Activated CD8-positive, alpha-beta T cell treated with anti-CD3 and anti-CD28 coated beads, Interleukin-2, amount 10 ng/mL, durations not matched to agents 7 days and 5 days (primary cell): ENCODE results near the gene NLRP5. TPM values are rescaled to one million over a fixed set of nuclear protein-coding genes. Genes with fewer than 3 reads are reported as not detected.
"Not testable (repeated sequence)": the region's sequence is repeated elsewhere in the genome, so short reads cannot be mapped to it uniquely, and the experiment has no call there.

Experiments used
- ATAC-seq: fragments of 150-1000 bp; cut with Tn5 transposase; one replicate; pipeline ENCODE4 v1.10.0; 2021; ENCODE audit warnings: moderate library complexity
- CTCF ChIA-PET: fragments of 350-600 bp; sonication (Branson Sonifier 250); formaldehyde crosslinking; loops from one replicate; lab custom pipeline; 2021; ENCODE audit warnings: antibody characterized with exemption; lab: Charles Lee
- POLR2A ChIA-PET: fragments of 350-600 bp; sonication (Branson Sonifier 250); formaldehyde crosslinking; loops from one replicate; lab custom pipeline; 2021; ENCODE audit warnings: antibody characterized with exemption; lab: Charles Lee
- DNase-seq: peaks from one replicate; pipeline ENCODE4 v3.0.0-alpha.2; 2020
- H3K27ac Mint-ChIP-seq: one replicate; pipeline ENCODE4 v1.8.0; 2021; ENCODE audit warnings: mild to moderate bottlenecking, mixed read lengths
- H3K27me3 Mint-ChIP-seq: one replicate; pipeline ENCODE4 v1.8.0; 2021; ENCODE audit warnings: low read depth, mixed read lengths
- H3K36me3 Mint-ChIP-seq: one replicate; pipeline ENCODE4 v1.8.0; 2021; ENCODE audit warnings: low read depth, mixed read lengths
- H3K4me1 Mint-ChIP-seq: one replicate; pipeline ENCODE4 v1.8.0; 2021; ENCODE audit warnings: low read depth, mixed read lengths
- H3K4me3 Mint-ChIP-seq: one replicate; pipeline ENCODE4 v1.8.0; 2021; ENCODE audit warnings: mild to moderate bottlenecking, mixed read lengths
- H3K9me3 Mint-ChIP-seq: one replicate; pipeline ENCODE4 v1.8.0; 2022; ENCODE audit warnings: mixed read lengths; ENCODE audit not compliant: insufficient read depth
- total RNA-seq, 2 experiments: library from RNA; stranded (reverse); gene quantifications; one replicate each; pipeline ENCODE4 v1.2.3, GENCODE V29; 2021

NLRP5 gene
- total RNA-seq, 2 experiments from 2014 or later: not detected

DNA sequence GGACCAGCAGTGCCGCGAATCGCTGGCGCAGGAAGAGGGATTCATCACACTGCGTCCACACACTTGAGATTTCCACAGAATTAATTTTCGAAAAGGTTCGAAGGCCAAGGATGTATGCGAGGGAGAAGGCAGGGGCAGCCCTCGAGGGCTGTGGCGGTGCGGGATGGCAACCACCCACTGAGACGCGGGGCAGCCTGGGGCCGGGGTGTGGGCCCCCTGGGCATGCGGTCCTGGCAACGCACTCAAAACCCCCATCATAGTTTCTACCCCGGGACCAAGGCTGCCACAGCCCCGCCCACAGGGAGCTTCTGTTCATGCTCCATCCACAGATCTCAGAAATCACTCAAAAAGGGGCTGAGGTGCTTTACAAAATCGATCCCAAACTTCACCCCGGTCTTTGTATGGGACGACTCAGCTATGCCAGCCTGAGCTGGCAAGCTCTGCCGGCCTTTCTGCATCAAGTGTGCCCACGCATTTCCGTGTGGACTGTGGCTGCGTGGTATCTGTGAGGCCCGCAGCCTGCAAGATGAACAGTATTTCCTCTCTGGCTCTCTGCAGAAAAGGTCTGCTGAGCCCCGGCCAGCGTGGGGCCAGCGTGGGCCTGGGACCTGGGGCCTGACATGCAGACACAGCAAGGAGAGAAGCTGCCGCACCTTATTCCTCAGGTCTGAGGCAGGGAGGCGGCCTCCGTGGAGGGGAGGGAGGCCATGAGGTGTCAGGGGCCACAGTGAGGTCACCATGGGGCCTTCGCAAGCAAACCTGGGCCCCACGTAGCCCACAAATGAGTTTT lies 115.4 kb downstream of the NLRP5 start:
- Mint-ChIP-seq H3K4me1 (peaks cover 22% of the 10 kb centered on the region), H3K9me3 (no peaks in the 10 kb centered on the region), H3K27ac (no peak overlapping the region), H3K36me3 (peaks cover 18% of the 10 kb centered on the region), H3K4me3 (no peak overlapping the region), H3K27me3 (no peaks in the 10 kb centered on the region)
- ATAC-seq: no peak
- CTCF ChIA-PET: no interaction called here
- no peak for DNase-seq
- POLR2A ChIA-PET: no interaction called here

DNA sequence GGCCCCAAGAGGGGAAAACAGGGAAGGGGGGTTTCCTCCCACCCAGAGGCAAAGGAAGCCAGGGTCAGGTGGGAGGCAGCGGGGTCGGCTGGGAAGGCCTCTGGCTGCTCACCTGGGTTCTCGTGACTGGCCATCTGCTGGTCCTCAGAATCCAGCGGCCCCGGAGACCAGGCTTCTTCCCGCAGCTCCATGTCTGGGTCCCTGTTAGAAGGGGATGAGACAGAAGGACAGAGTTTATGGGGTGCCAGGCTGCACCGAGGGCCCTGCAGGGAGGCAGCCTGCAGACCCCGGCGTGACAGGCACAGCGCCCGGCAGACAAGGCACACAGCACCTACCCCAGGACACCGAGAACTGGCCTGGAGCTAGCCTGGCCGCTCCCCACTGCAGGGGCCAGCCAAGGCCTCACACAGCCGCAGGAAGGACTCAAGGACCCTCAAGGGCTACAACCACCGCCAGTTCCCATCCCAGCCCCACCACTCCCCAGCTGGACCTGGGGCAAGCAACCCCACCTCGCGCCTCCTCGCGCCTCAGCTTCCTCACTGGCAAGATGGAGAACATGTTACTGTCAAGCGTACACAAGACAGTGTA lies 116.5 kb downstream of the NLRP5 start:
- H3K9me3 Mint-ChIP-seq: no peaks in the 10 kb centered on the region
- no peak overlapping the region for H3K27ac Mint-ChIP-seq
- CTCF ChIA-PET: no interaction called here
- no peak overlapping the region for H3K4me3 Mint-ChIP-seq
- H3K36me3 Mint-ChIP-seq: peaks cover 12% of the 10 kb centered on the region
- ATAC-seq: no peak
- POLR2A ChIA-PET: no interaction called here
- peaks cover 26% of the 10 kb centered on the region for H3K4me1 Mint-ChIP-seq
- no peaks in the 10 kb centered on the region for H3K27me3 Mint-ChIP-seq
- no peak for DNase-seq

DNA sequence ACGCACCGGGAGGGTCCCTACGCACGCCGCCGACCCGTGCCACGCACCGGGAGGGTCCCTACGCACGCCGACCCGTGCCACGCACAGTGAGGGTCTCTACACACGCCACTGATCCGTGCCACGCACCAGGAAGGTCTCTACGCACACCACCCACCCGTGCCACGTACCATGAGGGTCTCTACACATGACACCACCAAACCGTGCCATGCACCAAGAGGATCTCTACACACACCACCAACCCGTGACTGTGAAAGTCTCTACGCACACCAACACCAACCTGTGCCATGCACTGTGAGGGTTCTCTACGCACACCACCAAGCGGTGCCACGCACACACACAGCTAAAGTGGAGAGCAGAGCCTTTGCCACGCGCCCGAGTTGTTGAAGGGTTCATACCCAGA lies 117.8 kb downstream of the NLRP5 start:
- Mint-ChIP-seq H3K27ac (no peak overlapping the region), H3K36me3 (peaks cover 12% of the 10 kb centered on the region), H3K27me3 (no peaks in the 10 kb centered on the region), H3K4me3 (no peak overlapping the region), H3K4me1 (peaks cover 34% of the 10 kb centered on the region), H3K9me3 (no peaks in the 10 kb centered on the region)
- ChIA-PET POLR2A (interaction anchor here (1.0 kb wide), 1 partner anchor 16 kb away, joined by 4 read pairs; the partner anchor contains the start of gene ZNF787), CTCF (no interaction called here)
- no peak for ATAC-seq
- DNase-seq: no peak

DNA sequence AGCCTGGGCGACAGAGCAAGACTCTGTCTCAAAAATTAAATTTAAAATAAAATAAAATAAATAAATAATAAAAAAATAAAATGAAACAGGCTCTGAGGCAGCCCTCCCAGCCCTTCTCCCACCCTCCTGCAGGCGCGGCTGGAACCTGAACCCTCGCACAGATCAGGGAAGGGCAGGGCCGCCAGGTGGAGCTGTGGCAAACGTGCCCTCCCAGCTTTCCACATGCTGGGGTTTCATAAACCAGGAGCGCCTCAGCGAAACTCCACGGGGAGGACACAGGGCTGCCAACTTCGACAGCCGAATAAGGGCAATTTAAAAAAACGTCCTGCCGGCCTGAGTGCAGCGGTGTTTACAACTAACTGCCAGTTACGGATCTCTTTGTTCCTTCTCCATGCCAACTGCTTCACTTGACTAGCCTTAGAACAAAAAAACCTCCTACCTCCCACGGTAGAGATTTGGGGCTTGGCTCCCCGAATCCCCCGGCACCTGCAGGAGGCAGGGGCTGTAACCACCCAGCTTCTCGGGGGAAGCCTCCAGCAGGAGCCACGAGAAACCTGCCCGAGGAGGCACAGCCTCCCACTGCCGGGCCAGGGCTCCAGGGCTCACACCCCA lies 118.6 kb downstream of the NLRP5 start:
- Mint-ChIP-seq H3K9me3 (no peaks in the 10 kb centered on the region), H3K4me3 (no peak overlapping the region), H3K27me3 (no peaks in the 10 kb centered on the region), H3K36me3 (peaks cover 12% of the 10 kb centered on the region), H3K4me1 (peaks cover 34% of the 10 kb centered on the region), H3K27ac (no peak overlapping the region)
- CTCF ChIA-PET: interaction anchor here (1.0 to 1.3 kb wide), 3 partner anchors 9 to 228 kb away, joined by 3 to 7 read pairs (median 3); no protein-coding TSS in a partner anchor
- ATAC-seq (peak; percentile 70), DNase-seq (peak; percentile 61)
- POLR2A ChIA-PET: interaction anchor here (1.0 kb wide), 1 partner anchor 16 kb away, joined by 4 read pairs; the partner anchor contains the start of gene ZNF787

DNA sequence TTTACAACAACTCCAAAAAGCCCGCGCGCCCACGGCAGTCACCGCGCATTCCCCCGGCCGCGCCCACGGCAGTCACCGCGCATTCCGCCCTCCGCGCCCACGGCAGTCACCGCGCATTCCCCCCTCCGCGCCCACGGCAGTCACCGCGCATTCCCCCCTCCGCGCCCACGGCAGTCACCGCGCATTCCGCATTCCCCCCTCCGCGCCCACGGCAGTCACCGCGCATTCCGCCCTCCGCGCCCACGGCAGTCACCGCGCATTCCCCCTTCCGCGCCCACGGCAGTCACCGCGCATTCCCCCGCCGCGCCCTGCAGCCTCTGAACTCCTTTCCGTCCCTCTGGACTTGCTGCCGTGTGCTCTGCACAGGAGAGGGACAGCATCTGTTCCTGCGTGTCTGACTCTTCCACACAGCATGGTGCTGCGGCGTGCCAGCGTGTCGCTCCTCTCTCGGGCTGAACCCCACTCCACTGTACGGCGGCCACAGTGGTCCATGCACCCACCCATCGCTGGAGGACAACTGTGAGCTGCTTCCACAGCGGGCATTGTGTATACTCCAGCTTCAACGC lies 119.3 kb downstream of the NLRP5 start:
- H3K27me3 Mint-ChIP-seq, POLR2A ChIA-PET, H3K4me3 Mint-ChIP-seq, H3K9me3 Mint-ChIP-seq, DNase-seq, ATAC-seq: not testable (repeated sequence)
- CTCF ChIA-PET: interaction anchor here (1.0 to 1.3 kb wide), 3 partner anchors 10 to 227 kb away, joined by 3 to 7 read pairs (median 3); no protein-coding TSS in a partner anchor
- Mint-ChIP-seq H3K27ac (peak overlapping the region; percentile 36), H3K4me1 (peaks cover 34% of the 10 kb centered on the region), H3K36me3 (peaks cover 12% of the 10 kb centered on the region)

DNA sequence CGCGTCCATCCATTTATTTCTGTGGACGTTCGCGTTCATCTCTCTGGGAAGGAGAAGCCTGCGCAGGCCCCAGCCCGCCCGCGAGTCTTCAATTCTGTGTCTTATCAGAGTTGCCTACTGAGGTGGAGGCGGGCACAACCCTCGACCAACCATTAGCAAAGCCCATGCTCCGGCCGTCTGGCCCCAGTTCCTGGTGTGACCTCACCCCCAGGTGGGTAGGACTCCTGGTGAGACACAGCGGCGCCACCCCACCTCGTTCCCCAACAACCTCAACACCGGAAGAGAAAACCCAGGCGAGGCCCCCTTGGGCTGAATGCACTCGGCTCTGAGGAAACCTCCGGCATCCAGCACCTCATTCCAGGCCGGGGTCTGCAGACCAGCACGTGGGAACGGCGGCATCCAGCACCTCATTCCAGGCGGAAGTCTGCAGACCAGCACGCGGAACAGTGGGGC lies 119.8 kb downstream of the NLRP5 start:
- DNase-seq: no peak
- no peak for ATAC-seq
- no peak overlapping the region for H3K27ac Mint-ChIP-seq
- peaks cover 10% of the 10 kb centered on the region for H3K36me3 Mint-ChIP-seq
- no peaks in the 10 kb centered on the region for H3K27me3 Mint-ChIP-seq
- peaks cover 36% of the 10 kb centered on the region for H3K4me1 Mint-ChIP-seq
- CTCF ChIA-PET: no interaction called here
- no peaks in the 10 kb centered on the region for H3K9me3 Mint-ChIP-seq
- POLR2A ChIA-PET: no interaction called here
- H3K4me3 Mint-ChIP-seq: no peak overlapping the region

DNA sequence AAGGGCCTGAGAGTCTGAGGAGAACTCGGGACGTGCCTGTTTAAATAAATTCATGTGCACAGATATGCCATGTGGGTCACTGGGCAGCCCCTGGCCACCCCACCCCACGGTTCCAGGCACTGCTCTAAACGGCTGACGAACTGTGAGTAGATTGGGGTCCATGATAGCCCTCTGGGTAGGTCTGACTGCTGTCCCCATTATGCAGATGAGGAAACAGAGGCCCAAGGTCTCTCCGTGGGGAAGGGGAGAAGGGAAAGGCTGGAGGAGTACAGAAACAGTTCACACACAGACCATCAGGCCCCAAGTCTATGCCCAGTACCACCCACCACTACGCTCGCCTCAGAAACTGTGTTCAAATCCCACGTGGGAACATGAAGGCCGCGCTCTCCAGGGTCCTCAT lies 120.4 kb downstream of the NLRP5 start:
- POLR2A ChIA-PET: no interaction called here
- H3K4me1 Mint-ChIP-seq: peaks cover 41% of the 10 kb centered on the region
- peaks cover 8% of the 10 kb centered on the region for H3K36me3 Mint-ChIP-seq
- CTCF ChIA-PET: no interaction called here
- H3K9me3 Mint-ChIP-seq: no peaks in the 10 kb centered on the region
- peak overlapping the region; percentile 47 for H3K27ac Mint-ChIP-seq
- no peak overlapping the region for H3K4me3 Mint-ChIP-seq
- no peak for DNase-seq
- ATAC-seq: no peak
- H3K27me3 Mint-ChIP-seq: no peaks in the 10 kb centered on the region

DNA sequence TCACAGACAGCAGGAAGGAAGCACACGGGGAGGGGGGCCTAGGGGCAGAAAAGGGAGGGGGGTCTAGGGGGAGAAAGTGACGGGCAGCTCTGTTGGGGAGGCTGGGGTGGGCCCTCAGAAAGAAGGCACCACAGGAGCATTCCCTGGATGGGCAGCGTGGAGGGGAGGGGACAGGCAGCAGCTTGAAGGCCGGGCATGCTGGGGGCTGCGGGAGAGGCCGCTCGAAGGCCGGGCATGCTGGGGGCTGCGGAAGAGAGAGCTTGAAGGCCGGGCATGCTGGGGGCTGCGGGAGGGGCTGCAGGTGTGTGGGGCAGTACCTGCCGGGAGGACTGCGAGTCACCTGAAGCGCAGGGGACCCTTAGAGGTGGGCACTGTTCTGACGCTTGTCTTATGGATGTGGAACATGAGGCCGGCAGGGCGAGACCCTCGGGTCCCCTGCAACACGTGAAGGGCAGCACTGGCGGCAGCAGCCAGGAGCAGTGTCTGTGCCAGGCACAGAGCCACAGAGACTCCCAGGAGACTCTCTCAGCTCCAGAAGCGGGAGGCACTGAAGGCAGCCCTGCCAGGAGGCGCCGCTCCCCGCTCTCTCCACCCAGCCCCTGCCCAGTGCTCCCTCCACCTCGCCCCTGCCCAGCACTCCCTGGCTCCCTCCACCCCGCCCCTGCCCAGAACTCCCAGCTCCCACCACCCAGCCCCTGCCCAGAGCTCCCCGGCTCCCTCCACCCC lies 121.2 kb downstream of the NLRP5 start:
- DNase-seq (no peak), ATAC-seq (no peak)
- no peaks in the 10 kb centered on the region for H3K9me3 Mint-ChIP-seq
- H3K4me1 Mint-ChIP-seq: peaks cover 47% of the 10 kb centered on the region
- H3K4me3 Mint-ChIP-seq: no peak overlapping the region
- peaks cover 8% of the 10 kb centered on the region for H3K36me3 Mint-ChIP-seq
- POLR2A ChIA-PET: interaction anchor here (1.1 kb wide), 1 partner anchor 12 kb away, joined by 3 read pairs; no protein-coding TSS in a partner anchor
- no peak overlapping the region for H3K27ac Mint-ChIP-seq
- no peaks in the 10 kb centered on the region for H3K27me3 Mint-ChIP-seq
- CTCF ChIA-PET: no interaction called here

DNA sequence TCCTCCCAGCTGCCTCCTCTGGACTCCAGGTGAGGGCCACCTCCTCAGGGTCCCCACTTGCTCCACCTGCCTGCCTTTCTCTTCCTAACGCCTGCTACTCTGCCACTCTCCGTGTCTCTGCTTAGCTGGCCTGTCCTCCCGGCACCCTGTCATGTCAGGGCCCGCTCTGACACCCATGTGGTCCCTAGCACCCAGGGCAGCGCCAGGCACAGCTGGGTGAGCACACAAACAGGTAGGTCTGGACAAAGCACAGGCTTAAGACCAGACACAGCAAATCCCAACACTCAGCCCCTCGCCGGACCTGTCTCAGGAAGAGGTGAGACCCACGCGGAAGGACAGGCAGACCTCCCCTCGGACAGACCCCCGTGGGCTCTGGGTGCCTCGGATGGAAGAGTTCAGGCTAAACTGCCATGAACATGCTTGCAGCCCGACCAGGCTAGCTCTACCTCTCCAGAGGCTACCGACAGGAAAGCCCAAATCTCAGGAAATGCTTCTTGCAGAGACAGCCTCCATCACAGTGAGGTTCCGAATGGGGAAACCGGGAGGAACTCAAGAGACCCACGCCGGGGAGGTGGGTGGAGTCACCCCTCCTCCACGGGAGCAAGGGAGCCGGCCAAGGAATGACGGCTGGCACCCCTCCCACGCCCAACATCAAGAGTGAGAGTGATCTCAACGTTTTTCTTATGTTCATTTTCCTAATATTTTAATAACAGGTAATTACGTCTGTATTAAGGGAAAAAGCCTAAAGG lies 122.0 kb downstream of the NLRP5 start:
- Mint-ChIP-seq H3K4me1 (peaks cover 55% of the 10 kb centered on the region), H3K27me3 (no peaks in the 10 kb centered on the region), H3K36me3 (peaks cover 6% of the 10 kb centered on the region), H3K9me3 (no peaks in the 10 kb centered on the region), H3K4me3 (no peak overlapping the region), H3K27ac (no peak overlapping the region)
- ATAC-seq (no peak), DNase-seq (no peak)
- CTCF ChIA-PET: no interaction called here
- POLR2A ChIA-PET: interaction anchor here (1.1 kb wide), 1 partner anchor 12 kb away, joined by 3 read pairs; no protein-coding TSS in a partner anchor

DNA sequence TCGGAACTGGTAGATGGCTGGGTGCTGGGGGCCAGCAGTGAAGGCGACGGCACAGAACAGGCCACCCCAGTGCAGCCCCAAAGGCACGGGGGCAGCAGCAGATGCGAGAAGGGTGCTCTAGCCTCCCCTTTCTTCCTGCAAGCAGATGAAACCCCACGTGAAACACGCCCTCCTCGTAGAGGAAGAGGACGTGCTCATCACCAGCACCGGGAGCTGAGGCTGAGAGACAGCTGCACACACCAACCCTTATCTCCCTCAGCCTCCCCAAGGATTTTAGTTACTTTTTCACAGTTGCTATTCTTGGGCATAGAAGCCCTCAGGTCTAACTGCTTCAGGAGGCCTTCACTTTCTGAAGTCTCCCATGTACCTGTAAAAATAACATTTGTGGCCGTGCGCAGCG lies 122.7 kb downstream of the NLRP5 start:
- ChIA-PET CTCF (no interaction called here), POLR2A (no interaction called here)
- Mint-ChIP-seq H3K27me3 (no peaks in the 10 kb centered on the region), H3K9me3 (no peaks in the 10 kb centered on the region), H3K4me1 (peaks cover 58% of the 10 kb centered on the region), H3K27ac (no peak overlapping the region), H3K36me3 (peaks cover 6% of the 10 kb centered on the region), H3K4me3 (no peak overlapping the region)
- DNase-seq (no peak), ATAC-seq (no peak)
